ENCODE results near the gene TUBA8. TPM values are rescaled to one million over a fixed set of nuclear protein-coding genes. Genes with fewer than 3 reads are reported as not detected.
A peak's percentile ranks its signal among the peaks of the same experiment; 100 is the strongest.

The TUBA8 gene
- total and polyA plus RNA-seq, 2 donors from 2014 or later, result 1.1 to 5.9 TPM

DNA sequence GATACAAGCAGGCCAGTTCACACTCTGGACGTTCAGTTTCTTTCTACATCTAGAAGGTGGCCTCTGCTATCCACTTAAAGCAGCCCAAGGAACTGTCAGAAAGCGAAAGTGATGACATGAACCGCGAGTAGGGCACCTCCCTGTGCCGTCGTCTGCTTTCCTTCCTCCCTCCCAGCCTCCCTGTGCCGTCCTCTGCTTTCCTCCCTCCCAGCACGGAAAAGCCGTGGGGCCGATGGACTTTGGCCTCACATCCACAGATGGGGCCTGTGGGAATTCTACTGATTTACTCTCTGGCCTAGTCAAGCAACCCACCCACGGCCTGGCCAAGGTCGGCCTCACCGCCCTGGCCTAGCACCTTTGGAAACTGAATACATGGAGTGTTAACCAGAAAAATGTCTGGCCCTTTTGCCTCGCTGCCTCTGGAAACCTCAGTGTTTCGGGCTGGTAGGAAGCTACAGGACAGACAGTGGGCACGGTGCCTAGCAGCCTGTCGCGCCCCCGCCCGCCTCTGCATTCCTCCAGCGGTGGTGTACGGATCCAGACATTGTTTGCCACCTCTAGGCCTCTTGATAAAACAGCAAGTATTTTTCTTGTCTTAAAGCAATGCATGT, 18.6 kb upstream of the TUBA8 start:
- peak in 4 of 5 donors; percentile 42 to 82 (median 58) for DNase-seq
- no peak for FAIRE-seq
- TF ChIP-seq, protein P1, sequence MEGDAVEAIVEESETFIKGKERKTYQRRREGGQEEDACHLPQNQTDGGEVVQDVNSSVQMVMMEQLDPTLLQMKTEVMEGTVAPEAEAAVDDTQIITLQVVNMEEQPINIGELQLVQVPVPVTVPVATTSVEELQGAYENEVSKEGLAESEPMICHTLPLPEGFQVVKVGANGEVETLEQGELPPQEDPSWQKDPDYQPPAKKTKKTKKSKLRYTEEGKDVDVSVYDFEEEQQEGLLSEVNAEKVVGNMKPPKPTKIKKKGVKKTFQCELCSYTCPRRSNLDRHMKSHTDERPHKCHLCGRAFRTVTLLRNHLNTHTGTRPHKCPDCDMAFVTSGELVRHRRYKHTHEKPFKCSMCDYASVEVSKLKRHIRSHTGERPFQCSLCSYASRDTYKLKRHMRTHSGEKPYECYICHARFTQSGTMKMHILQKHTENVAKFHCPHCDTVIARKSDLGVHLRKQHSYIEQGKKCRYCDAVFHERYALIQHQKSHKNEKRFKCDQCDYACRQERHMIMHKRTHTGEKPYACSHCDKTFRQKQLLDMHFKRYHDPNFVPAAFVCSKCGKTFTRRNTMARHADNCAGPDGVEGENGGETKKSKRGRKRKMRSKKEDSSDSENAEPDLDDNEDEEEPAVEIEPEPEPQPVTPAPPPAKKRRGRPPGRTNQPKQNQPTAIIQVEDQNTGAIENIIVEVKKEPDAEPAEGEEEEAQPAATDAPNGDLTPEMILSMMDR (IDR thresholded peaks at IDR 0.05; ENCODE audit: borderline replicate concordance, extremely low read depth, insufficient read depth), result no peak
- peak overlapping the region in 2 of 3 donors; percentile 1 to 57 for H3K9ac ChIP-seq (ENCODE audit: low read length in 3 of 3)
- peak overlapping the region; percentile 13 to 54 (median 36) for H3K4me3 ChIP-seq (ENCODE audit: low read length in 3 of 3)
- no peaks in the 10 kb centered on the region for H3K27me3 ChIP-seq (ENCODE audit: control insufficient read depth, insufficient read depth, low read length)
- no peaks in the 10 kb centered on the region for H3K9me3 ChIP-seq (ENCODE audit: control insufficient read depth in 2 of 3, insufficient read depth in 1 of 3, low read length in 3 of 3)
- H3K27ac ChIP-seq (ENCODE audit: low read depth in 2 of 2, low read length in 2 of 2), result peak overlapping the region; percentile 83 to 87
- peaks cover 0 to 9% (median 4%) of the 10 kb centered on the region in 3 donors for H3K4me1 ChIP-seq (ENCODE audit: control insufficient read depth in 2 of 3, insufficient read depth in 2 of 3, low read depth in 1 of 3, low read length in 3 of 3)
- H3K36me3 ChIP-seq (ENCODE audit: control insufficient read depth in 2 of 3, insufficient read depth in 3 of 3, low read length in 3 of 3), result peaks cover 0 to 18% (median 12%) of the 10 kb centered on the region in 3 donors
- intact Hi-C loops (cut with DNase I), result no loop called here

DNA sequence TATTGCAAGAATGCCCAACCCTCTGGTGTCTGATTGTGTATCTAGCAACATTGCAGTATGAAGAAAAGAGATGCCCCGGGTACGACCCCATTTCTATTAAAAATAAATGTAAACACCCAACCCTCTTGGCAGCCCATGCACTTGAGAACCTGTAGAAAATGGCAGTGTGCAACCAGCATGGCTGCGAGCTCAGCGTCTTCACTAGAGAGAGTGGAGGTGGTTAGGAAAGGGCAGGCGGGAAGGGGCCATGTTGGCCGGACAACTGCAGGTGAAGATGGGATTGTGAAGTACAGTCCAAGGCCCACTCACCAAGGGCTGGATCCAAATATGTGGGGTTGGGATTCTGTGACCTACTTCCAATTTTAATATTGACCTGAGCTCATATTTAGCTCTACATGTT, 16.9 kb upstream of the TUBA8 start:
- intact Hi-C loops (cut with DNase I), result no loop called here
- TF ChIP-seq, protein P1 (IDR thresholded peaks at IDR 0.05; ENCODE audit: borderline replicate concordance, extremely low read depth, insufficient read depth), result no peak
- H3K36me3 ChIP-seq (ENCODE audit: control insufficient read depth in 2 of 3, insufficient read depth in 3 of 3, low read length in 3 of 3), result peaks cover 0 to 2% (median 2%) of the 10 kb centered on the region in 3 donors
- no peak overlapping the region for H3K9ac ChIP-seq (ENCODE audit: low read length in 3 of 3)
- no peak overlapping the region for H3K27ac ChIP-seq (ENCODE audit: low read depth in 2 of 2, low read length in 2 of 2)
- no peaks in the 10 kb centered on the region for H3K9me3 ChIP-seq (ENCODE audit: control insufficient read depth in 2 of 3, insufficient read depth in 1 of 3, low read length in 3 of 3)
- no peak overlapping the region for H3K4me3 ChIP-seq (ENCODE audit: low read length in 3 of 3)
- no peak for FAIRE-seq
- DNase-seq, result no peak
- H3K27me3 ChIP-seq (ENCODE audit: control insufficient read depth, insufficient read depth, low read length), result no peaks in the 10 kb centered on the region
- peaks cover 0 to 9% (median 4%) of the 10 kb centered on the region in 3 donors for H3K4me1 ChIP-seq (ENCODE audit: control insufficient read depth in 2 of 3, insufficient read depth in 2 of 3, low read depth in 1 of 3, low read length in 3 of 3)

DNA sequence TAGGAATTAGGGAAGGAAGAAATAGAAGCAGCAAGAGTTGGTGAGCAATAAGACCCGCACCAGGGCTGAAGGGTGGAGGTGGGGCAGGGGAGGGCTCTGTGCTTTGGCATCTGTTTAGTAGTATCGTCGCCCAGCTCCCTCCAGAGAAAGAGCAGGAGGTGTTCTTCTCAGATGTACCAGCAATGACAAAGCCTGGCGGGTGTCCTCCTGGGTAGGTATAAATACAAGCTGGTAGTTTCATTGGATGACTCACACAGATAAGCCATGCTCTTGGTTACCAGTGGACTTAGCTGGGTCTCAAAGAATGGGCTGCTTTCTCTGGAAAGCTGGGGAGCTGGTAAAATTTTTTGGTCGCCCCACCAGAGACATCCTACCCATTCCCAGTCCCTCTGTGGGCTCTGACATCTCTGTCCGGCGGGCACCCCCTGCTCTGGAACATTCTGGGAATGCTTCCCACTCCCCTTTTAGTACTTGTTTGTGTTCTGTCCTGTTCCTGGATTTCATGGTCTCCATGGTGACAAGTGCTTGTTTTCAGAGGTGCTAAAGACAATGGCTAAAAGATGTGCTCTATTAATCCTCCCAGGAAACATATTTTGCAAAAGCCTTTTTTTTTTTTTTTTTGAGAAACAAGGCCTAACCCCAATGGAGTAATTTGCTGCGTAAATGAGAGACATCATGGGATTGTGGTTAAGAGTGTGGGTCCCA, 15.4 kb upstream of the TUBA8 start:
- intact Hi-C loops (cut with DNase I), result no loop called here
- Histone ChIP-seq H3K27me3 (ENCODE audit: control insufficient read depth, insufficient read depth, low read length) (no peaks in the 10 kb centered on the region), H3K27ac (ENCODE audit: low read depth in 2 of 2, low read length in 2 of 2) (no peak overlapping the region), H3K36me3 (ENCODE audit: control insufficient read depth in 2 of 3, insufficient read depth in 3 of 3, low read length in 3 of 3) (no peaks in the 10 kb centered on the region), H3K4me1 (ENCODE audit: control insufficient read depth in 2 of 3, insufficient read depth in 2 of 3, low read depth in 1 of 3, low read length in 3 of 3) (peaks cover 0 to 4% (median 3%) of the 10 kb centered on the region in 3 donors), H3K9me3 (ENCODE audit: control insufficient read depth in 2 of 3, insufficient read depth in 1 of 3, low read length in 3 of 3) (no peaks in the 10 kb centered on the region), H3K4me3 (ENCODE audit: low read length in 3 of 3) (no peak overlapping the region), H3K9ac (ENCODE audit: low read length in 3 of 3) (no peak overlapping the region)
- TF ChIP-seq, protein P1 (IDR thresholded peaks at IDR 0.05; ENCODE audit: borderline replicate concordance, extremely low read depth, insufficient read depth), result no peak
- FAIRE-seq (no peak), DNase-seq (no peak)

Measured in kidney (tissue), 14 donors.